Retinal pigment epithelial cell (primary cell): Measurements from ENCODE around the gene IFT20.

ENCODE experiments used
- DNase-seq: peaks from one replicate; pipeline ENCODE4 v3.0.0-alpha.2; 2010; ENCODE audit warnings: low read depth
- H3K4me3 ChIP-seq: 2 replicates; pipeline ENCODE4 v1.5.1; 2011; ENCODE audit warnings: mild to moderate bottlenecking, low read length, control low read depth, moderate library complexity
- CTCF ChIP-seq: conservative IDR thresholded peaks from 2 replicates; pipeline ENCODE4 v1.5.1; 2011; ENCODE audit warnings: low read depth, low read length, control low read depth, inconsistent platforms

IFT20 gene

GRCh38 chr17:28368306-28368831, 33.1 kb upstream of the IFT20 start:
- no peak for DNase-seq
- no peak for TF ChIP-seq CTCF
- H3K4me3 ChIP-seq: no peak overlapping the region

- no peak overlapping the region for H3K4me3 ChIP-seq
- no peak for DNase-seq
- TF ChIP-seq CTCF: no peak
Measured at GRCh38 chr17:28367641-28368305, 32.5 kb upstream of the IFT20 start.

GRCh38 chr17:28366605-28367004, 31.3 kb upstream of the IFT20 start:
- peak; percentile 24 for TF ChIP-seq CTCF
- DNase-seq: no peak
- no peak overlapping the region for H3K4me3 ChIP-seq

GRCh38 chr17:28365487-28365886, 30.2 kb upstream of the IFT20 start:
- no peak for TF ChIP-seq CTCF
- H3K4me3 ChIP-seq: no peak overlapping the region
- no peak for DNase-seq

GRCh38 chr17:28364665-28365363, 29.5 kb upstream of the IFT20 start, which contains the start of gene SEBOX:
TSS of gene SEBOX (minus strand) at chr17:28365199. CDS start at chr17:28365151, 48 bp downstream.
- no peak within 1 kb of the TSS for H3K4me3 ChIP-seq
- no peak for TF ChIP-seq CTCF
- DNase-seq: no peak

GRCh38 chr17:28363776-28364650, 28.7 kb upstream of the IFT20 start:
- no peak for DNase-seq
- no peak for TF ChIP-seq CTCF
- no peak overlapping the region for H3K4me3 ChIP-seq
